CD8-positive, alpha-beta memory T cell (primary cell): ENCODE measurements around the gene OSBPL10. TPM values are rescaled to one million over a fixed set of nuclear protein-coding genes. Genes with fewer than 3 reads are reported as not detected.

Experiments
- CTCF ChIA-PET: fragments of 350-600 bp; sonication (Branson Sonifier 250); formaldehyde crosslinking; loops from one replicate; lab custom pipeline; 2021; ENCODE audit warnings: antibody characterized with exemption; lab: Charles Lee
- POLR2A ChIA-PET: fragments of 350-600 bp; sonication (Branson Sonifier 250); formaldehyde crosslinking; loops from one replicate; lab custom pipeline; 2021; ENCODE audit warnings: antibody characterized with exemption; lab: Charles Lee
- DNase-seq, 5 donors: peaks; one replicate each; pipeline versions ENCODE4 v3.0.0 to v3.0.0-alpha.2; 2020 to 2022; ENCODE audit warnings: mixed read lengths in 1 of 5
- H3K27ac ChIP-seq: one replicate; pipeline ENCODE4 v1.7.0; 2013; ENCODE audit warnings: low read depth, mild to moderate bottlenecking, low read length, moderate library complexity
- H3K27me3 ChIP-seq: 2 replicates; pipeline ENCODE4 v1.7.0; 2013; ENCODE audit warnings: low read length, mild to moderate bottlenecking; ENCODE audit not compliant: insufficient read depth, poor library complexity, severe bottlenecking
- H3K36me3 ChIP-seq: 2 replicates; pipeline ENCODE4 v1.7.0; 2013; ENCODE audit warnings: mild to moderate bottlenecking, low read length, moderate library complexity; ENCODE audit not compliant: insufficient read depth
- H3K4me1 ChIP-seq: 2 replicates; pipeline ENCODE4 v1.7.0; 2013; ENCODE audit warnings: mild to moderate bottlenecking, low read length, moderate library complexity; ENCODE audit not compliant: insufficient read depth
- H3K4me3 ChIP-seq: 2 replicates; pipeline ENCODE4 v1.7.0; 2013; ENCODE audit warnings: mild to moderate bottlenecking, low read length
- H3K9me3 ChIP-seq: 2 replicates; pipeline ENCODE4 v1.7.0; 2013; ENCODE audit warnings: mild to moderate bottlenecking, low read length
- H3K27ac Mint-ChIP-seq, 8 donors: one replicate each; pipeline ENCODE4 v1.8.0; 2020 to 2021; ENCODE audit warnings: mixed read lengths in 8 of 8, mild to moderate bottlenecking in 6 of 8, inconsistent platforms in 3 of 8, moderate library complexity in 3 of 8
- H3K27me3 Mint-ChIP-seq, 2 donors: one replicate each; pipeline ENCODE4 v1.8.0; 2020 to 2021; ENCODE audit warnings: mixed read lengths in 2 of 2, mild to moderate bottlenecking in 1 of 2, moderate library complexity in 1 of 2
- H3K36me3 Mint-ChIP-seq, 3 donors: one replicate each; pipeline ENCODE4 v1.8.0; 2020 to 2021; ENCODE audit warnings: mixed read lengths in 3 of 3, inconsistent platforms in 1 of 3, mild to moderate bottlenecking in 1 of 3
- H3K4me1 Mint-ChIP-seq, 3 donors: one replicate each; pipeline ENCODE4 v1.8.0; 2020 to 2021; ENCODE audit warnings: mixed read lengths in 3 of 3, inconsistent platforms in 1 of 3, mild to moderate bottlenecking in 1 of 3
- H3K4me3 Mint-ChIP-seq, 7 donors: one replicate each; pipeline ENCODE4 v1.8.0; 2020 to 2021; ENCODE audit warnings: mixed read lengths in 7 of 7, mild to moderate bottlenecking in 6 of 7, moderate library complexity in 4 of 7, inconsistent platforms in 2 of 7
- H3K9me3 Mint-ChIP-seq, 5 donors: one replicate each; pipeline ENCODE4 v1.8.0; 2020 to 2022; ENCODE audit warnings: mixed read lengths in 5 of 5, mild to moderate bottlenecking in 3 of 5, moderate library complexity in 2 of 5, inconsistent platforms in 1 of 5
- polyA plus RNA-seq: library from polyadenylated mRNA; unstranded; fragments of 300-500 nt; fragmentation: Illumina TruSeq; gene quantifications from one replicate; pipeline ENCODE4 v1.2.3, GENCODE V29; 2021
- total RNA-seq, 2 experiments: library from RNA; stranded (reverse); gene quantifications; one replicate each; pipeline ENCODE4 v1.2.3, GENCODE V29; 2021

Gene OSBPL10
- total and polyA plus RNA-seq, 3 experiments from 2014 or later = 0.12 to 3.0 (median 2.6) TPM

- Mint-ChIP-seq H3K9me3 (no peaks in the 10 kb centered on the region), H3K27me3 (peaks cover 11 to 39% of the 10 kb centered on the region in 2 donors), H3K4me1 (no peaks in the 10 kb centered on the region), H3K4me3 (no peak overlapping the region), H3K36me3 (no peaks in the 10 kb centered on the region), H3K27ac (no peak overlapping the region)
- Histone ChIP-seq H3K4me1 (no peaks in the 10 kb centered on the region), H3K4me3 (no peak overlapping the region), H3K27me3 (no peaks in the 10 kb centered on the region), H3K27ac (no peak overlapping the region), H3K9me3 (no peaks in the 10 kb centered on the region), H3K36me3 (no peaks in the 10 kb centered on the region)
- CTCF ChIA-PET = no interaction called here
- POLR2A ChIA-PET = no interaction called here
- no peak for DNase-seq
Observed at GRCh38 chr3:31733234-31733667, 247.8 kb downstream of the OSBPL10 start.

GRCh38 chr3:31732548-31732947, 248.5 kb downstream of the OSBPL10 start:
- no peaks in the 10 kb centered on the region for H3K36me3 Mint-ChIP-seq
- H3K4me1 Mint-ChIP-seq = no peaks in the 10 kb centered on the region
- Histone ChIP-seq H3K4me3 (no peak overlapping the region), H3K36me3 (no peaks in the 10 kb centered on the region), H3K9me3 (no peaks in the 10 kb centered on the region), H3K4me1 (no peaks in the 10 kb centered on the region), H3K27ac (no peak overlapping the region), H3K27me3 (no peaks in the 10 kb centered on the region)
- no peak for DNase-seq
- no peak overlapping the region for H3K4me3 Mint-ChIP-seq
- CTCF ChIA-PET = no interaction called here
- H3K27me3 Mint-ChIP-seq = peaks cover 11 to 39% of the 10 kb centered on the region in 2 donors
- H3K9me3 Mint-ChIP-seq = no peaks in the 10 kb centered on the region
- POLR2A ChIA-PET = no interaction called here
- no peak overlapping the region for H3K27ac Mint-ChIP-seq

GRCh38 chr3:31729573-31729972, 251.5 kb downstream of the OSBPL10 start:
- H3K27me3 ChIP-seq = no peaks in the 10 kb centered on the region
- no peak overlapping the region for H3K27ac ChIP-seq
- no peaks in the 10 kb centered on the region for H3K4me1 ChIP-seq
- H3K4me1 Mint-ChIP-seq = no peaks in the 10 kb centered on the region
- CTCF ChIA-PET = no interaction called here
- H3K4me3 Mint-ChIP-seq = no peak overlapping the region
- no peak overlapping the region for H3K4me3 ChIP-seq
- H3K36me3 Mint-ChIP-seq = no peaks in the 10 kb centered on the region
- no peaks in the 10 kb centered on the region for H3K9me3 Mint-ChIP-seq
- peaks cover 3 to 40% of the 10 kb centered on the region in 2 donors for H3K27me3 Mint-ChIP-seq
- POLR2A ChIA-PET = no interaction called here
- no peak overlapping the region for H3K27ac Mint-ChIP-seq
- H3K9me3 ChIP-seq = no peaks in the 10 kb centered on the region
- no peaks in the 10 kb centered on the region for H3K36me3 ChIP-seq
- DNase-seq = no peak

- H3K36me3 Mint-ChIP-seq = no peaks in the 10 kb centered on the region
- ChIA-PET CTCF (no interaction called here), POLR2A (no interaction called here)
- H3K4me1 Mint-ChIP-seq = no peaks in the 10 kb centered on the region
- Histone ChIP-seq H3K36me3 (no peaks in the 10 kb centered on the region), H3K27me3 (no peaks in the 10 kb centered on the region), H3K27ac (no peak overlapping the region), H3K9me3 (no peaks in the 10 kb centered on the region), H3K4me1 (no peaks in the 10 kb centered on the region), H3K4me3 (no peak overlapping the region)
- no peak overlapping the region for H3K4me3 Mint-ChIP-seq
- no peak for DNase-seq
- H3K27me3 Mint-ChIP-seq = peaks cover 3 to 44% of the 10 kb centered on the region in 2 donors
- H3K27ac Mint-ChIP-seq = no peak overlapping the region
- H3K9me3 Mint-ChIP-seq = no peaks in the 10 kb centered on the region
Observed at GRCh38 chr3:31729082-31729481, 252.0 kb downstream of the OSBPL10 start.

GRCh38 chr3:31728403-31728802, 252.7 kb downstream of the OSBPL10 start:
- no peaks in the 10 kb centered on the region for H3K9me3 Mint-ChIP-seq
- H3K36me3 ChIP-seq = no peaks in the 10 kb centered on the region

GRCh38 chr3:31725976-31726375, 255.1 kb downstream of the OSBPL10 start:
- Histone ChIP-seq H3K4me3 (no peak overlapping the region), H3K27me3 (no peaks in the 10 kb centered on the region), H3K27ac (no peak overlapping the region), H3K9me3 (no peaks in the 10 kb centered on the region), H3K36me3 (no peaks in the 10 kb centered on the region), H3K4me1 (no peaks in the 10 kb centered on the region)
- Mint-ChIP-seq H3K4me3 (no peak overlapping the region), H3K36me3 (no peaks in the 10 kb centered on the region), H3K4me1 (no peaks in the 10 kb centered on the region), H3K27ac (no peak overlapping the region), H3K27me3 (peaks cover 10 to 40% of the 10 kb centered on the region in 2 donors), H3K9me3 (no peaks in the 10 kb centered on the region)
- DNase-seq = no peak
- ChIA-PET POLR2A (no interaction called here), CTCF (no interaction called here)

More at GRCh38 chr3:31728403-31728802, 252.7 kb downstream of the OSBPL10 start:
- Mint-ChIP-seq H3K36me3 (no peaks in the 10 kb centered on the region), H3K27ac (no peak overlapping the region), H3K4me1 (no peaks in the 10 kb centered on the region), H3K27me3 (peaks cover 5 to 43% of the 10 kb centered on the region in 2 donors), H3K4me3 (no peak overlapping the region)
- ChIA-PET CTCF (no interaction called here), POLR2A (no interaction called here)
- no peak overlapping the region for H3K4me3 ChIP-seq
- no peaks in the 10 kb centered on the region for H3K27me3 ChIP-seq
- H3K4me1 ChIP-seq = no peaks in the 10 kb centered on the region
- no peak overlapping the region for H3K27ac ChIP-seq
- H3K9me3 ChIP-seq = no peaks in the 10 kb centered on the region
- no peak for DNase-seq

GRCh38 chr3:31725568-31725967, 255.5 kb downstream of the OSBPL10 start:
- H3K27me3 Mint-ChIP-seq = peaks cover 10 to 42% of the 10 kb centered on the region in 2 donors

GRCh38 chr3:31724651-31725050, 256.4 kb downstream of the OSBPL10 start:
- H3K4me1 Mint-ChIP-seq = no peaks in the 10 kb centered on the region
- Histone ChIP-seq H3K4me3 (no peak overlapping the region), H3K4me1 (no peaks in the 10 kb centered on the region), H3K27me3 (no peaks in the 10 kb centered on the region), H3K36me3 (no peaks in the 10 kb centered on the region), H3K9me3 (no peaks in the 10 kb centered on the region), H3K27ac (no peak overlapping the region)
- peaks cover 0 to 2% (median 0%) of the 10 kb centered on the region in 5 donors for H3K9me3 Mint-ChIP-seq
- DNase-seq = no peak
- peaks cover 10 to 42% of the 10 kb centered on the region in 2 donors for H3K27me3 Mint-ChIP-seq
- no peak overlapping the region for H3K27ac Mint-ChIP-seq
- H3K36me3 Mint-ChIP-seq = no peaks in the 10 kb centered on the region
- CTCF ChIA-PET = interaction anchor here (1.0 kb wide), 1 partner anchor 919 kb away, joined by 3 read pairs; no protein-coding TSS in a partner anchor
- POLR2A ChIA-PET = no interaction called here
- H3K4me3 Mint-ChIP-seq = no peak overlapping the region

More at GRCh38 chr3:31725568-31725967, 255.5 kb downstream of the OSBPL10 start:
- Mint-ChIP-seq H3K4me1 (no peaks in the 10 kb centered on the region), H3K27ac (no peak overlapping the region), H3K9me3 (peaks cover 0 to 2% (median 0%) of the 10 kb centered on the region in 5 donors), H3K36me3 (no peaks in the 10 kb centered on the region), H3K4me3 (no peak overlapping the region)
- no peaks in the 10 kb centered on the region for H3K9me3 ChIP-seq
- no peak overlapping the region for H3K27ac ChIP-seq
- no peaks in the 10 kb centered on the region for H3K4me1 ChIP-seq
- H3K27me3 ChIP-seq = no peaks in the 10 kb centered on the region
- CTCF ChIA-PET = no interaction called here
- H3K4me3 ChIP-seq = no peak overlapping the region
- POLR2A ChIA-PET = no interaction called here
- no peaks in the 10 kb centered on the region for H3K36me3 ChIP-seq
- no peak for DNase-seq
